ENCODE data around the gene FLT3.

The FLT3 gene

GRCh38 chr13:27985600-27985999 lies 114.8 kb downstream of the FLT3 start:
- Histone ChIP-seq H3K9ac (ENCODE audit: low read length in 5 of 5) (no peak overlapping the region), H3K9me3 (ENCODE audit: control insufficient read depth in 5 of 5, low read length in 5 of 5) (no peaks in the 10 kb centered on the region), H3K36me3 (ENCODE audit: control insufficient read depth in 5 of 5, insufficient read depth in 5 of 5, low read length in 5 of 5) (no peaks in the 10 kb centered on the region), H3K27me3 (ENCODE audit: control insufficient read depth in 5 of 5, insufficient read depth in 4 of 5, low read length in 5 of 5) (peaks cover 14 to 24% (median 22%) of the 10 kb centered on the region in 5 donors), H3K4me3 (ENCODE audit: low read depth in 1 of 5, low read length in 5 of 5) (no peak overlapping the region), H3K27ac (ENCODE audit: low read depth, low read length) (no peak overlapping the region), H3K4me1 (ENCODE audit: control insufficient read depth in 5 of 5, insufficient read depth in 5 of 5, low read length in 5 of 5) (peaks cover 0 to 8% (median 7%) of the 10 kb centered on the region in 5 donors)

- peaks cover 28 to 54% (median 53%) of the 10 kb centered on the region in 5 donors for H3K27me3 ChIP-seq (ENCODE audit: control insufficient read depth in 5 of 5, insufficient read depth in 4 of 5, low read length in 5 of 5)
- H3K27ac ChIP-seq (ENCODE audit: low read depth, low read length), result no peak overlapping the region
- H3K9ac ChIP-seq (ENCODE audit: low read length in 5 of 5), result no peak overlapping the region
- H3K9me3 ChIP-seq (ENCODE audit: control insufficient read depth in 5 of 5, low read length in 5 of 5), result no peaks in the 10 kb centered on the region
- H3K4me3 ChIP-seq (ENCODE audit: low read depth in 1 of 5, low read length in 5 of 5), result no peak overlapping the region
- no peaks in the 10 kb centered on the region for H3K36me3 ChIP-seq (ENCODE audit: control insufficient read depth in 5 of 5, insufficient read depth in 5 of 5, low read length in 5 of 5)
- H3K4me1 ChIP-seq (ENCODE audit: control insufficient read depth in 5 of 5, insufficient read depth in 5 of 5, low read length in 5 of 5), result peaks cover 0 to 31% (median 26%) of the 10 kb centered on the region in 5 donors
These were observed 118.0 kb downstream of the FLT3 start for GRCh38 chr13:27982361-27982760.

- Histone ChIP-seq H3K36me3 (ENCODE audit: control insufficient read depth in 5 of 5, insufficient read depth in 5 of 5, low read length in 5 of 5) (no peaks in the 10 kb centered on the region), H3K9ac (ENCODE audit: low read length in 5 of 5) (no peak overlapping the region), H3K9me3 (ENCODE audit: control insufficient read depth in 5 of 5, low read length in 5 of 5) (no peaks in the 10 kb centered on the region), H3K4me3 (ENCODE audit: low read depth in 1 of 5, low read length in 5 of 5) (no peak overlapping the region), H3K27me3 (ENCODE audit: control insufficient read depth in 5 of 5, insufficient read depth in 4 of 5, low read length in 5 of 5) (peaks cover 38 to 64% (median 63%) of the 10 kb centered on the region in 5 donors), H3K27ac (ENCODE audit: low read depth, low read length) (no peak overlapping the region), H3K4me1 (ENCODE audit: control insufficient read depth in 5 of 5, insufficient read depth in 5 of 5, low read length in 5 of 5) (peaks cover 0 to 27% (median 24%) of the 10 kb centered on the region in 5 donors)
These were observed 119.2 kb downstream of the FLT3 start for GRCh38 chr13:27981006-27981708.

GRCh38 chr13:27980280-27980998 lies 119.9 kb downstream of the FLT3 start:
- H3K4me1 ChIP-seq (ENCODE audit: control insufficient read depth in 5 of 5, insufficient read depth in 5 of 5, low read length in 5 of 5), result peaks cover 0 to 32% (median 24%) of the 10 kb centered on the region in 5 donors
- no peak overlapping the region for H3K27ac ChIP-seq (ENCODE audit: low read depth, low read length)
- H3K9ac ChIP-seq (ENCODE audit: low read length in 5 of 5), result no peak overlapping the region
- peaks cover 44 to 72% (median 70%) of the 10 kb centered on the region in 5 donors for H3K27me3 ChIP-seq (ENCODE audit: control insufficient read depth in 5 of 5, insufficient read depth in 4 of 5, low read length in 5 of 5)
- H3K36me3 ChIP-seq (ENCODE audit: control insufficient read depth in 5 of 5, insufficient read depth in 5 of 5, low read length in 5 of 5), result no peaks in the 10 kb centered on the region
- no peak overlapping the region for H3K4me3 ChIP-seq (ENCODE audit: low read depth in 1 of 5, low read length in 5 of 5)
- no peaks in the 10 kb centered on the region for H3K9me3 ChIP-seq (ENCODE audit: control insufficient read depth in 5 of 5, low read length in 5 of 5)

DNA sequence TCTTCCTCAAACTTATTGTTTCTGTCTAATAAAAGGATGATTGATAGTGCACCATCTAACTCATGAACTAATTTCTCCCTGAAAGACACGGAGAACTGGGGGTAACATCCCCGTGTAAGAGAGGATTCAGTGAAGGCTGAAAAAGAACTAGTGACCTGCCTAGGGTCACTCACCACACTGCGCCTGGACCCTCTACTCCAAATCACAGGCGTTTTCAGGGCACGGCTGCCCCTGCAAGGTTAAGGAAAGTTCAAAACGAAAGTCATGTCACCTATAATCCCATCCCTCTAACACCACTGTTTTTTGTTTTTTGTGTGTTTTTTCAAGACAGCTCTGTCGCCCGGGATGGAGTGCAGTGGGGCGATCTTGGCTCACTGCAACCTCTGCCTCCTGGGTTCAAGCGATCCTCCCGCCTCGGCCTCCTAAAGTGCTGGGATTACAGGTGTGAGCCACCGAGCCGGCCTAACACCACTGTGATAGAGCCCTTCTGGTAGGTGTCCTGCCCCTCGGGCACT lies 120.6 kb downstream of the FLT3 start:
- Histone ChIP-seq H3K4me3 (ENCODE audit: low read depth in 1 of 5, low read length in 5 of 5) (no peak overlapping the region), H3K9me3 (ENCODE audit: control insufficient read depth in 5 of 5, low read length in 5 of 5) (no peaks in the 10 kb centered on the region), H3K36me3 (ENCODE audit: control insufficient read depth in 5 of 5, insufficient read depth in 5 of 5, low read length in 5 of 5) (no peaks in the 10 kb centered on the region), H3K4me1 (ENCODE audit: control insufficient read depth in 5 of 5, insufficient read depth in 5 of 5, low read length in 5 of 5) (peaks cover 0 to 32% (median 24%) of the 10 kb centered on the region in 5 donors), H3K9ac (ENCODE audit: low read length in 5 of 5) (no peak overlapping the region), H3K27ac (ENCODE audit: low read depth, low read length) (no peak overlapping the region), H3K27me3 (ENCODE audit: control insufficient read depth in 5 of 5, insufficient read depth in 4 of 5, low read length in 5 of 5) (peaks cover 48 to 78% (median 75%) of the 10 kb centered on the region in 5 donors)

DNA sequence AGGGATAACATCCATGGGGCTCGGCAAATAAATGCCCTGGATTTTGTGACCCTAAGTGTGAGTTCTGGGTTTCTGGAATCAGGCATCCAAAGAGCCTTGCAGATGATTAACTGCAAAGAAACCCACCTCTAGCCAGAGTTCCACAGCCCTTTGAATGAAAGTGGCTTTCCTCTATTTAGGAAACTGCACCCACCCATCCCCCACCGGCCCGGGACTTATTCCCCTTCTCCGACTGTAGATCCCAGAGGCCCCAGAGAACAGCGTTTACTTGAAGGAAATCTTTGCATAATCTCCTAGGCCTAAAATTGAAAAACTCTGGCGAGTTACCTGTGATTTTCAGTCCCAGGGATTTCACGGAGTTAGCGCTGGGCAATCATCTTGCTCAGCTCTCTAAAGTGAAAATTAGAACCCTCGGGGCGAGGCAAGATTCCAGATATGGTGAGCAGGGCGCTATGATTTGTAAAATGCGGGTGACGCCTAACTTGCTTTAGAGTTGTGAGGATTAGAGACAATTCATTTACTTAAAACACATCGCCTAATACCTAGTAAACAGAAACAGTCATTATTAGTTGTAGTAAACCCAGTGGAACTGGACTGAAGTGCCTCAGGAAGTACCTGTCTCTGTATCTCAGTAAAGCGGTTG lies 121.3 kb downstream of the FLT3 start:
- H3K9me3 ChIP-seq (ENCODE audit: control insufficient read depth in 5 of 5, low read length in 5 of 5), result no peaks in the 10 kb centered on the region
- no peak overlapping the region for H3K9ac ChIP-seq (ENCODE audit: low read length in 5 of 5)
- H3K36me3 ChIP-seq (ENCODE audit: control insufficient read depth in 5 of 5, insufficient read depth in 5 of 5, low read length in 5 of 5), result no peaks in the 10 kb centered on the region
- no peak overlapping the region for H3K27ac ChIP-seq (ENCODE audit: low read depth, low read length)
- peaks cover 0 to 32% (median 24%) of the 10 kb centered on the region in 5 donors for H3K4me1 ChIP-seq (ENCODE audit: control insufficient read depth in 5 of 5, insufficient read depth in 5 of 5, low read length in 5 of 5)
- no peak overlapping the region for H3K4me3 ChIP-seq (ENCODE audit: low read depth in 1 of 5, low read length in 5 of 5)
- H3K27me3 ChIP-seq (ENCODE audit: control insufficient read depth in 5 of 5, insufficient read depth in 4 of 5, low read length in 5 of 5), result peaks cover 53 to 85% (median 80%) of the 10 kb centered on the region in 5 donors

DNA sequence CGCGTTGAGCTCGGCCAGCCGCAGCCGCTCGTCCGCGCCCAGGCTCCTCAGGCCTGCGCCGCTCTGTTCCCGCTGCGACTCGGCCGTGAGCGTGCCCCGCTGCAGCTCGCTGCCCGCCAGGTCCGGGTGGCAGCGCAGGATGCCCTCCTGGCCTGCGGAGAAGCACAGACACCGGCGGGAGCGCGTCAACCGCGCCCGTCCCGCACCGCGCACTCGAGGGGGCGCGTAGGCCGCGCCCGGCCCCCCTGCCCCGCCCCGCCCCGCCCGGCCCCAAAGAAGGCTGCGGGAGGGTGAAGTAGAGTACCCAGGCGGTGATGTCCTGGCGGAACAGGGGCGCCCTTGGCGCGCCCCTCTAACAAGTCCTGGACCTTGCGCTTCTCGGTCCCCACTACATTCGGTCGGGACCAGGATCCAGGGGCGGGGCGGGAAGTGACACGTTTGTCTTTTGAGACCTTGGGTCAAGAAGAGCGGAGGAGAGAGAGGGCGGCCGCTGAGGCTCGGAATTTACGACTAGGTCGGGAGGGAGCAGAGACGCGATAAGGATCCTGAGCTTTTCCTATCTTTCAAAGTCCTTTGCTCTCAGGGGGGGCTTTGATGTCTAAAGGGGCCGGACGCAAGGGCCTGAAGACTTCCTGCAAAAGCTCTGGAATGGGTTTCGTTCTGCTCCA lies 121.9 kb downstream of the FLT3 start:
- Histone ChIP-seq H3K4me1 (ENCODE audit: control insufficient read depth in 5 of 5, insufficient read depth in 5 of 5, low read length in 5 of 5) (peaks cover 0 to 32% (median 24%) of the 10 kb centered on the region in 5 donors), H3K9ac (ENCODE audit: low read length in 5 of 5) (no peak overlapping the region), H3K27me3 (ENCODE audit: control insufficient read depth in 5 of 5, insufficient read depth in 4 of 5, low read length in 5 of 5) (peaks cover 60 to 90% (median 84%) of the 10 kb centered on the region in 5 donors), H3K36me3 (ENCODE audit: control insufficient read depth in 5 of 5, insufficient read depth in 5 of 5, low read length in 5 of 5) (no peaks in the 10 kb centered on the region), H3K27ac (ENCODE audit: low read depth, low read length) (no peak overlapping the region), H3K4me3 (ENCODE audit: low read depth in 1 of 5, low read length in 5 of 5) (no peak overlapping the region), H3K9me3 (ENCODE audit: control insufficient read depth in 5 of 5, low read length in 5 of 5) (no peaks in the 10 kb centered on the region)

- Histone ChIP-seq H3K27ac (ENCODE audit: low read depth, low read length) (no peak overlapping the region), H3K27me3 (ENCODE audit: control insufficient read depth in 5 of 5, insufficient read depth in 4 of 5, low read length in 5 of 5) (peaks cover 63 to 91% (median 84%) of the 10 kb centered on the region in 5 donors), H3K9ac (ENCODE audit: low read length in 5 of 5) (no peak overlapping the region), H3K4me3 (ENCODE audit: low read depth in 1 of 5, low read length in 5 of 5) (no peak overlapping the region), H3K36me3 (ENCODE audit: control insufficient read depth in 5 of 5, insufficient read depth in 5 of 5, low read length in 5 of 5) (no peaks in the 10 kb centered on the region), H3K9me3 (ENCODE audit: control insufficient read depth in 5 of 5, low read length in 5 of 5) (no peaks in the 10 kb centered on the region), H3K4me1 (ENCODE audit: control insufficient read depth in 5 of 5, insufficient read depth in 5 of 5, low read length in 5 of 5) (peaks cover 0 to 32% (median 24%) of the 10 kb centered on the region in 5 donors)
These were observed 122.7 kb downstream of the FLT3 start for GRCh38 chr13:27977476-27978300.

All from subcutaneous abdominal adipose tissue (tissue), 5 donors.